Activated CD4-positive, alpha-beta T cell treated with anti-CD3 and anti-CD28 coated beads, Interleukin-2, amount 50 U/mL, for 48 hours (primary cell): Measurements from ENCODE around the gene RPRD1A.
"Not testable (repeated sequence)": the region's sequence is repeated elsewhere in the genome, so short reads cannot be mapped to it uniquely, and the experiment has no call there.

Source experiments
- DNase-seq, 2 experiments: peaks; one replicate each; pipeline ENCODE4 v3.0.0-alpha.2; 2020

Gene RPRD1A, protein sequence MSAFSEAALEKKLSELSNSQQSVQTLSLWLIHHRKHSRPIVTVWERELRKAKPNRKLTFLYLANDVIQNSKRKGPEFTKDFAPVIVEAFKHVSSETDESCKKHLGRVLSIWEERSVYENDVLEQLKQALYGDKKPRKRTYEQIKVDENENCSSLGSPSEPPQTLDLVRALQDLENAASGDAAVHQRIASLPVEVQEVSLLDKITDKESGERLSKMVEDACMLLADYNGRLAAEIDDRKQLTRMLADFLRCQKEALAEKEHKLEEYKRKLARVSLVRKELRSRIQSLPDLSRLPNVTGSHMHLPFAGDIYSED

GRCh38 chr18:36067055-36067957, at the start of gene RPRD1A:
Gene RPRD1A (minus strand): TSS chr18:36067559. CDS start chr18:36067404, 155 bp downstream.
- DNase-seq, result peak; percentile 99

- DNase-seq, result not testable (repeated sequence)
Observed at GRCh38 chr18:36116771-36117170, 49.4 kb upstream of the RPRD1A start.

GRCh38 chr18:36114738-36115137, 47.4 kb upstream of the RPRD1A start:
- no peak for DNase-seq

GRCh38 chr18:36114251-36114650, 46.9 kb upstream of the RPRD1A start:
- DNase-seq, result no peak

GRCh38 chr18:36112302-36112701, 44.9 kb upstream of the RPRD1A start:
- no peak for DNase-seq

GRCh38 chr18:36109737-36110136, 42.4 kb upstream of the RPRD1A start:
- DNase-seq, result no peak

GRCh38 chr18:36108601-36109000, 41.2 kb upstream of the RPRD1A start:
- no peak for DNase-seq

- no peak for DNase-seq
Observed at GRCh38 chr18:36108196-36108595, 40.8 kb upstream of the RPRD1A start.

- no peak for DNase-seq
Observed at GRCh38 chr18:36107477-36107876, 40.1 kb upstream of the RPRD1A start.

DNA sequence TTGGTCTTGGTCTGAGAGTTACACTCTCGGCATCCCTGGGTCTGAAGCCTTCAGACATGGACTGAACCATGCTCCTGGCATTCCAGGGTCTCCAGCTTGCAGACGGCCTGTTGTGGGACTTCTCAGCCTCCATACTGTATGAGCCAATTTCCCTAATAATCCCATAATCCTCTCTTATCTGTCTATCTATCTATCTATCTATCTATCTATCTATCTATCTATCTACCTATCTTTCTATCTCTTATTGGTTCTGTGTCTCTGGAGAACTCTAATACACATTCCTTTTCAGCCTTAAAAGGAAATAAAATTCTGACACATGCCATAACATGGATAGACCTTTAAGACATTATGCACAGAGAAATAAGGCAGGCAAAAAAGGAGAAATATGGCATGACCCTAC, 37.4 kb upstream of the RPRD1A start:
- no peak for DNase-seq

- no peak for DNase-seq
Observed at GRCh38 chr18:36101943-36102342, 34.6 kb upstream of the RPRD1A start.

DNA sequence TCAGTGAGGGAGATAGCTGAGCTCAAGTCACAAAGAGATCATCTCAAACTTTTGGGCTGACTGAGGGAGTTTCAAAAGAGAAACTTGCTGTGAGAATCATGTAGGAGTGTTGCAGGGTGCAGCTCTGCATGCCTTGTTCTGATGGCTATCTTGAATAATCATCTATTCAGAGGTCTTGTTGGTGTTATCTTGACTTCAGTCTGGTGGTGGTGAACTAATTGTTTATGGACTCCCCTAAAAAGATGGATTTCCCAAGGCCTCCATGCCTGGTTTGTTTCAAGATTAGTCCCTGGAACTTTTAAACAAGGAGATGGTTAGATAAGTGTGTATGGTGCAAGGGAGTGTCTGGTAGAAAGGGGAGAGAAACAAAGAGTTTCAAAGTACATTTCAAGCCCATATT, 32.0 kb upstream of the RPRD1A start:
- no peak for DNase-seq

- DNase-seq, result no peak
Observed at GRCh38 chr18:36096955-36097354, 29.6 kb upstream of the RPRD1A start.

GRCh38 chr18:36095936-36096519, 28.7 kb upstream of the RPRD1A start:
- DNase-seq, result no peak

DNA sequence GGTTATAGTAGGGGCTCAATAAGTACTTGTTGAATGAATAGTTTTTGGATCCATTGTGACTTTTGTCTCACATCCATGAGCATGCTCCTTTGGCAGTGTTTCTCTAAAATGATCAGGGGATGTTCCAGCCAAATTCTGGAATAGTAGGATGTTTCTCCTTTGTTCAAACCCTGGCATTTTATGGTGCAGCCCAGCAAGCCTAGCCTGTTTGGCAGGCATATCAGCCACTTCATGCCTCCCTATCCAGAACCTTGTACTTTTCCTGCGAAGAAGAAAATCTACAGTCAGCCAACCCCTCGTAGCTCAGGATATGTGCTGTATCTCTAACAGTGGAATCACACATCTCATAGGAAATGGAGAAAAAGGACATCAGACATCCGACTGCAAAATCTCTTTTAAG, 27.1 kb upstream of the RPRD1A start:
- DNase-seq, result no peak

DNA sequence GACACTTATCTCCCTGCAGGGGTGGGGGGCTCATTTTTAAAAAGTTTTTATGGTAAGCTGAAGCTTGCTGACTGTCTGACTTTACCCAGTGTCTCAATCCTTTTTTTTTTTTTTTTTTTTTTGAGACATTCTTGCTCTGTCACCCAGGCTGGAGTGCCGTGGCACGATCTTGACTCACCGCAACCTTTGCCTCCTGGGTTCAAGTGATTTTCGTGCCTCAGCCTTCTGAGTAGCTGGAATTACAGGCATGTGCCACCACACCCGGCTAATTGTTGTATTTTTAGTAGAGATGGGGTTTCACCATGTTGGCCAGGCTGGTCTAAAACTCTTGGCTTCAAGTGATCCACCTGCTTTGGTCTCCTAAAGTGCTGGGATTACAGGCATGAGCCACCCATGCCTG, 24.8 kb upstream of the RPRD1A start:
- not testable (repeated sequence) for DNase-seq

GRCh38 chr18:36089001-36089400, 21.6 kb upstream of the RPRD1A start:
- no peak for DNase-seq

- no peak for DNase-seq
Observed at GRCh38 chr18:36088256-36088655, 20.9 kb upstream of the RPRD1A start.

GRCh38 chr18:36086186-36086585, 18.8 kb upstream of the RPRD1A start:
- no peak for DNase-seq

- DNase-seq, result no peak
Observed at GRCh38 chr18:36085195-36085594, 17.8 kb upstream of the RPRD1A start.

- DNase-seq, result no peak
Observed at GRCh38 chr18:36083729-36084128, 16.4 kb upstream of the RPRD1A start.

DNA sequence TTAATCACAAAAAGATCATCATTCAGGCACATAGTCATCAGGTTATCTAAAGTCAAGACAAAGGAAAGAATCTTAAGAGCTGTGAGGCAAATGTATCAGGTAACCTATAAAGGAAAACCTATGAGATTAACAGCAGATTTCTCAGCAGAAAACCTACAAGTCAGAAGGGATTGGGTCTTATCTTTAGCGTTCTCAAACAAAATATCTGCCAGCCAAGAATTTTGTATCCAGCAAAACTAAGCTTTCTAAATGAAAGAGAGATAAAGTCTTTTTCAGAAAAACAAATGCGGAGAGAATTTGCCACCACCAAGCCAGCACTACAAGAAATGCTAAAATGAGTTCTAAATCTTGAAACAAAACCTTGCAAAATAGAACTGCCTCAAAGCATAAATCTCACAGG, 13.8 kb upstream of the RPRD1A start:
- not testable (repeated sequence) for DNase-seq

DNA sequence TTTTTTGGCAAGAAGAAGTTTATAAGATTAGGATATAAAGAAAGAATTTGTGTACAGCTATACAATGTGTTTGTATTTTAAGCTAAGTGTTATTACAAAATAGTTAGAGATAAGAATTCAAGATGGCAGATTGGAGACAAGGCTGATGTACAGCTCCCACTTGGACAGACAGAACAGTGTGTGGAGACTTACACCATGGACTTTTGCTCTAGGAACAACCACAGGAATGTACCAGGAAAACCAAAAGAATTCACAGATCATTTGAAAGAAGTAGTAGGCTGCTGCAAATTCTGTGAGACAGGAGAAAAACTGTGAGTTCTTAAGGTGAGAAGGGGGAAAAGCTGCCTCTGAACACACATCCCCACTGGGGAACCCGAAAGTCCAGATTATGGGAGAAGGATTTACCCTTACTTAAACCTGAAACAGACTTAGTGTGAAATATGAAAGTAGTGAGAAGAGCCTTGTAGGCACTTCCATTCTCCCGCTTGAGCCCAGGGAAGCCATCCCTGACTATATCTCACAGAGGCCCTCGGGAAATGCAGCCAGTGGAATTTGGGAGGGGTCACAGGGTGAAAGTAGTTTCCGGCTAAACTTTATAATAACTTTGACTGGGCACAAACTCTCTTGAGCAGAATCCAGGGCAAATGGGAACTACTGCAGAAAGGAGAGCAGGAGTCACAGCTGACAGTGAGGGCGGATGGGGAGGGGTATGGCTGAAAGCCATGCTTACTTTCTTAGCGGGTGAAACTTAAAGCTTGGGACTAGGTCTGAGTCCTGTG, 11.6 kb upstream of the RPRD1A start:
- DNase-seq, result no peak
